ENCODE measurements around the gene PLA2G15.

DNA sequence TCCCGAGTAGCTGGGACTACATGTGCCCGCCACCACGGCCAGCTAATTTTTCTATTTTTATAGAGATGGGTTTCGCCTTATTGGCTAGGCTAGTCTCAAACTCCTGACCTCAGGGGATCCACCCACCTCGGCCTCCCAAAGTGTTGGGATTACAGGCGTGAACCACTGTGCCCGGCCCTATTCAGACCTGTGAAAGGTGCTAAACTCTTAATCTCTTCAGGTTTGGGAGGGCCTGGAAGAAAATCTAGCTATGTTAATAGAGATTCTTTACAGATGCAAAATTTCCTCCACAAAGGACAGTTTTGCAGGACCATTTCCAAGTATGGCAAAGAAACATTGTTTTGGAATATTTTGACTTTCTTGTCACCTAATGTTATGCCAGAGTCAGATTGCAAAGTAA is 3.1 kb upstream of the PLA2G15 start:
- TF ChIP-seq, protein P1, sequence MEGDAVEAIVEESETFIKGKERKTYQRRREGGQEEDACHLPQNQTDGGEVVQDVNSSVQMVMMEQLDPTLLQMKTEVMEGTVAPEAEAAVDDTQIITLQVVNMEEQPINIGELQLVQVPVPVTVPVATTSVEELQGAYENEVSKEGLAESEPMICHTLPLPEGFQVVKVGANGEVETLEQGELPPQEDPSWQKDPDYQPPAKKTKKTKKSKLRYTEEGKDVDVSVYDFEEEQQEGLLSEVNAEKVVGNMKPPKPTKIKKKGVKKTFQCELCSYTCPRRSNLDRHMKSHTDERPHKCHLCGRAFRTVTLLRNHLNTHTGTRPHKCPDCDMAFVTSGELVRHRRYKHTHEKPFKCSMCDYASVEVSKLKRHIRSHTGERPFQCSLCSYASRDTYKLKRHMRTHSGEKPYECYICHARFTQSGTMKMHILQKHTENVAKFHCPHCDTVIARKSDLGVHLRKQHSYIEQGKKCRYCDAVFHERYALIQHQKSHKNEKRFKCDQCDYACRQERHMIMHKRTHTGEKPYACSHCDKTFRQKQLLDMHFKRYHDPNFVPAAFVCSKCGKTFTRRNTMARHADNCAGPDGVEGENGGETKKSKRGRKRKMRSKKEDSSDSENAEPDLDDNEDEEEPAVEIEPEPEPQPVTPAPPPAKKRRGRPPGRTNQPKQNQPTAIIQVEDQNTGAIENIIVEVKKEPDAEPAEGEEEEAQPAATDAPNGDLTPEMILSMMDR (IDR thresholded peaks at IDR 0.05): no peak
- TF ChIP-seq NR1H2 (CRISPR knock-in tag; IDR thresholded peaks at IDR 0.05): no peak
- TF ChIP-seq FOXK1 (CRISPR knock-in tag; IDR thresholded peaks at IDR 0.05): no peak
- no peak for TF ChIP-seq SP1 (CRISPR knock-in tag; conservative IDR thresholded peaks at IDR 0.05)
- TF ChIP-seq, protein P2, sequence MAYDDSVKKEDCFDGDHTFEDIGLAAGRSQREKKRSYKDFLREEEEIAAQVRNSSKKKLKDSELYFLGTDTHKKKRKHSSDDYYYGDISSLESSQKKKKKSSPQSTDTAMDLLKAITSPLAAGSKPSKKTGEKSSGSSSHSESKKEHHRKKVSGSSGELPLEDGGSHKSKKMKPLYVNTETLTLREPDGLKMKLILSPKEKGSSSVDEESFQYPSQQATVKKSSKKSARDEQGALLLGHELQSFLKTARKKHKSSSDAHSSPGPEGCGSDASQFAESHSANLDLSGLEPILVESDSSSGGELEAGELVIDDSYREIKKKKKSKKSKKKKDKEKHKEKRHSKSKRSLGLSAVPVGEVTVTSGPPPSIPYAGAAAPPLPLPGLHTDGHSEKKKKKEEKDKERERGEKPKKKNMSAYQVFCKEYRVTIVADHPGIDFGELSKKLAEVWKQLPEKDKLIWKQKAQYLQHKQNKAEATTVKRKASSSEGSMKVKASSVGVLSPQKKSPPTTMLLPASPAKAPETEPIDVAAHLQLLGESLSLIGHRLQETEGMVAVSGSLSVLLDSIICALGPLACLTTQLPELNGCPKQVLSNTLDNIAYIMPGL (CRISPR knock-in tag; IDR thresholded peaks at IDR 0.05): no peak
- TF ChIP-seq, protein P3, sequence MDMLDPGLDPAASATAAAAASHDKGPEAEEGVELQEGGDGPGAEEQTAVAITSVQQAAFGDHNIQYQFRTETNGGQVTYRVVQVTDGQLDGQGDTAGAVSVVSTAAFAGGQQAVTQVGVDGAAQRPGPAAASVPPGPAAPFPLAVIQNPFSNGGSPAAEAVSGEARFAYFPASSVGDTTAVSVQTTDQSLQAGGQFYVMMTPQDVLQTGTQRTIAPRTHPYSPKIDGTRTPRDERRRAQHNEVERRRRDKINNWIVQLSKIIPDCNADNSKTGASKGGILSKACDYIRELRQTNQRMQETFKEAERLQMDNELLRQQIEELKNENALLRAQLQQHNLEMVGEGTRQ (CRISPR knock-in tag; IDR thresholded peaks at IDR 0.05): no peak
- no peak for TF ChIP-seq ZNF317 (CRISPR knock-in tag; IDR thresholded peaks at IDR 0.05; ENCODE audit: borderline replicate concordance, low read depth)
- TF ChIP-seq, protein P4, sequence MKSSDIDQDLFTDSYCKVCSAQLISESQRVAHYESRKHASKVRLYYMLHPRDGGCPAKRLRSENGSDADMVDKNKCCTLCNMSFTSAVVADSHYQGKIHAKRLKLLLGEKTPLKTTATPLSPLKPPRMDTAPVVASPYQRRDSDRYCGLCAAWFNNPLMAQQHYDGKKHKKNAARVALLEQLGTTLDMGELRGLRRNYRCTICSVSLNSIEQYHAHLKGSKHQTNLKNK (CRISPR knock-in tag; IDR thresholded peaks at IDR 0.05): no peak
- no peak for TF ChIP-seq JUN (CRISPR knock-in tag; IDR thresholded peaks at IDR 0.05)
- TF ChIP-seq ESRRA (CRISPR knock-in tag; IDR thresholded peaks at IDR 0.05; ENCODE audit: borderline replicate concordance): no peak

Measured in WTC11 (cell line).